Right atrium auricular region (tissue), 2 donors: ENCODE data around the gene FAM53B. TPM values are rescaled to one million over a fixed set of nuclear protein-coding genes. Genes with fewer than 3 reads are reported as not detected.
A peak's percentile ranks its signal among the peaks of the same experiment; 100 is the strongest.

Experiments used
- DNase-seq: peaks from one replicate; pipeline ENCODE4 v3.0.0-alpha.2; 2019; ENCODE audit warnings: low spot score
- H3K27ac ChIP-seq, 2 donors: fragments of 200-600 bp; sonication (generic); 1 replicate in 1 of 2; 2 replicates in 1 of 2; pipeline ENCODE4 v1.5.1; 2016 to 2019
- H3K27me3 ChIP-seq, 2 donors: fragments of 200-600 bp; sonication (generic); one replicate each; pipeline versions ENCODE4 v1.5.1 to v1.6.0; 2017 to 2019
- H3K36me3 ChIP-seq: fragments of 200-600 bp; sonication (generic); one replicate; pipeline ENCODE4 v1.5.1; 2016
- H3K4me1 ChIP-seq, 2 donors: fragments of 200-600 bp; sonication (generic); one replicate each; pipeline versions ENCODE4 v1.5.1 to v1.6.0; 2017 to 2019
- H3K4me3 ChIP-seq, 2 donors: fragments of 200-600 bp; sonication (generic); 1 replicate in 1 of 2; 2 replicates in 1 of 2; pipeline ENCODE4 v1.5.1; 2017 to 2019; ENCODE audit warnings: mild to moderate bottlenecking in 1 of 2, moderate library complexity in 1 of 2
- H3K9me3 ChIP-seq, 2 donors: fragments of 200-600 bp; sonication (generic); one replicate each; pipeline ENCODE4 v1.5.1; 2019
- CTCF ChIP-seq, 2 donors: fragments of 200-600 bp; sonication (generic); IDR thresholded peaks; one replicate each; pipeline ENCODE4 v1.5.1; 2019; ENCODE audit warnings: antibody characterized with exemption in 2 of 2
- total RNA-seq, 2 donors: library from RNA; depleted of rRNA; stranded (reverse); fragments of >200 nt; gene quantifications; one replicate each; pipeline ENCODE4 v1.1.0, GENCODE V29; 2016

FAM53B gene
- total RNA-seq, 2 donors from 2014 or later: 30.3 to 31.1 TPM

GRCh38 chr10:124697443-124697836, 46.7 kb downstream of the FAM53B start:
- Histone ChIP-seq H3K27ac (peak overlapping the region; percentile 37 to 88), H3K36me3 (peaks cover 6% of the 10 kb centered on the region), H3K4me3 (no peak overlapping the region), H3K4me1 (peaks cover 0 to 85% of the 10 kb centered on the region in 2 donors), H3K9me3 (no peaks in the 10 kb centered on the region), H3K27me3 (no peaks in the 10 kb centered on the region)
- no peak for DNase-seq
- no peak for TF ChIP-seq CTCF (IDR thresholded peaks at IDR 0.05)

- Histone ChIP-seq H3K9me3 (no peaks in the 10 kb centered on the region), H3K36me3 (peaks cover 6% of the 10 kb centered on the region), H3K27ac (peak overlapping the region; percentile 37 to 88), H3K4me3 (no peak overlapping the region), H3K4me1 (peaks cover 0 to 84% of the 10 kb centered on the region in 2 donors), H3K27me3 (no peaks in the 10 kb centered on the region)
- DNase-seq: no peak
- no peak for TF ChIP-seq CTCF (IDR thresholded peaks at IDR 0.05)
These were observed 47.5 kb downstream of the FAM53B start for GRCh38 chr10:124696446-124697392.

DNA sequence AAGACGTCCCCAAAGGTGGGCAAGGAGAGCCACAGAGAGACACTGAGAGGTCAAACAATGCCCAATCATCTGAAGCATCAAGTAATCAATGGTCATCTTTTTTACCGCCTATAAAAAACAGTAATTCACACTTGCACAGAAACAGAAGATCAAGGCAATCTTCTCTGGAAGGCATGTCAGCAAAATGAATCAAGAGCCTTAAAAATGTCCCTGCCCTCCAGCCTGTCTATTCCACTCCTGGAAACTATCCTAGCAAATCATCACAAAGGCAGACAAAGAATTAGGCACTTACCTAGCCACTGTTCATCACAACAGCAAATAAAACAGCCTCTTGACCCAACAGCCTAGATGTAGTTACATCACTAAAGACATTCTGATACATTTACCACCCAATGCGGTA, 48.9 kb downstream of the FAM53B start:
- H3K4me1 ChIP-seq: peaks cover 0 to 76% of the 10 kb centered on the region in 2 donors
- peaks cover 6% of the 10 kb centered on the region for H3K36me3 ChIP-seq
- peak overlapping the region; percentile 46 to 67 for H3K27ac ChIP-seq
- DNase-seq: no peak
- H3K9me3 ChIP-seq: no peaks in the 10 kb centered on the region
- H3K4me3 ChIP-seq: no peak overlapping the region
- no peaks in the 10 kb centered on the region for H3K27me3 ChIP-seq
- no peak for TF ChIP-seq CTCF (IDR thresholded peaks at IDR 0.05)

DNA sequence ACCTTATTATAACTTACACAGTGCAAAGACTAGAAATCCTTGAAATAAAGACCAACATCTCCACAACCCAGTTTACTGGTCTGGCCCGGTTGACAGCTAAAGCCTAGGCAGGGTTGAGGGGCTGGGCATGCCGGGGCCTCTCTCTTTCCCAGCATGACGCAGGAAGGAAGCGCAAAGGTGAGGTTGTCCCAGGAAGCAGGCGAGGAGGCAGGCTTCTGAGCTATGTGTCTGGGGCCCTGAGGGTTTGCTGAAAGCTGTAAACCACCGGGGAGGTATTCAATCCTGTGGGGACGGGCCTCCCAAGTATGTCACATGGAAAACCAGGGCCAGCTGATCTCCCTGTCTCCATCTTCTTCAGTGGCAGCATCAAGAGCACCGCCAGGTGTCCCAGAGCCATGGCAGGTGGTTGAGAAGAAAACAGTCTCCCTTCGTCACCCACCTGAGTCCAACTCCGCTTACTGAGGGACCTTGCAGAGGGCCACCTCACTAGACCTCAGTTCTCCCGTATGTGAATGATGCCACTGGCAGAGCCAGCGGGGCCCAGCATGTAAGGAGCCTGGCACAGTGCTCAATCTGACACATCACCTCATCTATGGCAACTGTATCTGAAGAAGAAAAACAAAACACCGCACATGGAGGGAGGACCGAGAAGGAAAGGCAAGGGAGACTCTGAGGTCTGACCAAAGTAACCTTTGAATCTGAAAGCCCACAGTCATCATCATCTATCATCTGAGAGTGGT, 49.5 kb downstream of the FAM53B start:
- peak overlapping the region; percentile 46 to 67 for H3K27ac ChIP-seq
- no peak for DNase-seq
- no peaks in the 10 kb centered on the region for H3K9me3 ChIP-seq
- H3K4me3 ChIP-seq: no peak overlapping the region
- H3K27me3 ChIP-seq: no peaks in the 10 kb centered on the region
- peaks cover 0 to 73% of the 10 kb centered on the region in 2 donors for H3K4me1 ChIP-seq
- no peak for TF ChIP-seq CTCF (IDR thresholded peaks at IDR 0.05)
- H3K36me3 ChIP-seq: peaks cover 6% of the 10 kb centered on the region

GRCh38 chr10:124693801-124694416, 50.3 kb downstream of the FAM53B start:
- no peak for DNase-seq
- Histone ChIP-seq H3K27me3 (no peaks in the 10 kb centered on the region), H3K4me1 (peaks cover 0 to 73% of the 10 kb centered on the region in 2 donors), H3K9me3 (no peaks in the 10 kb centered on the region), H3K27ac (peak overlapping the region; percentile 46 to 67), H3K36me3 (peaks cover 6% of the 10 kb centered on the region), H3K4me3 (no peak overlapping the region)
- no peak for TF ChIP-seq CTCF (IDR thresholded peaks at IDR 0.05)
